Osteocyte (in vitro differentiated cells): ENCODE data around the gene DMXL1. TPM values are rescaled to one million over a fixed set of nuclear protein-coding genes. Genes with fewer than 3 reads are reported as not detected.
"Not testable (repeated sequence)": the region's sequence is repeated elsewhere in the genome, so short reads cannot be mapped to it uniquely, and the experiment has no call there.

Experiments
- DNase-seq: peaks from one replicate; pipeline ENCODE4 v3.0.0; 2021; ENCODE audit warnings: mixed read lengths; ENCODE audit not compliant: unreplicated experiment; ENCODE audit errors: extremely low spot score
- H3K27ac Mint-ChIP-seq: one replicate; pipeline ENCODE4 v1.8.0; 2021; ENCODE audit warnings: mild to moderate bottlenecking, mixed read lengths; ENCODE audit not compliant: unreplicated experiment
- H3K27me3 Mint-ChIP-seq: one replicate; pipeline ENCODE4 v1.8.0; 2021; ENCODE audit warnings: mixed read lengths; ENCODE audit not compliant: unreplicated experiment
- H3K36me3 Mint-ChIP-seq: one replicate; pipeline ENCODE4 v1.8.0; 2021; ENCODE audit warnings: mixed read lengths; ENCODE audit not compliant: unreplicated experiment
- H3K4me1 Mint-ChIP-seq: one replicate; pipeline ENCODE4 v1.8.0; 2021; ENCODE audit warnings: mixed read lengths; ENCODE audit not compliant: unreplicated experiment
- H3K4me3 Mint-ChIP-seq: one replicate; pipeline ENCODE4 v1.8.0; 2021; ENCODE audit warnings: mild to moderate bottlenecking, moderate library complexity, mixed read lengths; ENCODE audit not compliant: unreplicated experiment
- H3K9me3 Mint-ChIP-seq: one replicate; pipeline ENCODE4 v1.8.0; 2021; ENCODE audit warnings: mixed read lengths; ENCODE audit not compliant: unreplicated experiment
- CTCF ChIP-seq: fragments of 200-600 bp; sonication (generic); IDR thresholded peaks from 2 replicates; pipeline ENCODE4 v1.5.0; 2021; ENCODE audit warnings: antibody characterized with exemption, mild to moderate bottlenecking, moderate library complexity
- total RNA-seq: library from RNA; stranded (reverse); gene quantifications from 2 replicates; pipeline ENCODE4 v1.2.1, GENCODE V29; 2021

DMXL1 gene
- total RNA-seq, 1 donor from 2014 or later: 38.2 TPM

- Mint-ChIP-seq H3K9me3 (no peaks in the 10 kb centered on the region), H3K4me1 (no peaks in the 10 kb centered on the region), H3K27me3 (no peaks in the 10 kb centered on the region), H3K4me3 (no peak overlapping the region), H3K27ac (no peak overlapping the region), H3K36me3 (peaks cover 39% of the 10 kb centered on the region)
- TF ChIP-seq CTCF: no peak
- DNase-seq: no peak
Measured at GRCh38 chr5:119105971-119106370, 35.1 kb downstream of the DMXL1 start.

GRCh38 chr5:119112151-119112550 lies 41.3 kb downstream of the DMXL1 start:
- Mint-ChIP-seq H3K9me3 (no peaks in the 10 kb centered on the region), H3K36me3 (peaks cover 42% of the 10 kb centered on the region), H3K4me3 (no peak overlapping the region), H3K27me3 (no peaks in the 10 kb centered on the region), H3K4me1 (no peaks in the 10 kb centered on the region), H3K27ac (no peak overlapping the region)
- TF ChIP-seq CTCF: no peak
- DNase-seq: no peak

- no peak overlapping the region for H3K27ac Mint-ChIP-seq
- H3K9me3 Mint-ChIP-seq: no peaks in the 10 kb centered on the region
- H3K4me3 Mint-ChIP-seq: no peak overlapping the region
- H3K36me3 Mint-ChIP-seq: peaks cover 38% of the 10 kb centered on the region
- no peak for TF ChIP-seq CTCF
- H3K27me3 Mint-ChIP-seq: no peaks in the 10 kb centered on the region
- H3K4me1 Mint-ChIP-seq: no peaks in the 10 kb centered on the region
- DNase-seq: no peak
Measured at GRCh38 chr5:119117237-119117636, 46.4 kb downstream of the DMXL1 start.

DNA sequence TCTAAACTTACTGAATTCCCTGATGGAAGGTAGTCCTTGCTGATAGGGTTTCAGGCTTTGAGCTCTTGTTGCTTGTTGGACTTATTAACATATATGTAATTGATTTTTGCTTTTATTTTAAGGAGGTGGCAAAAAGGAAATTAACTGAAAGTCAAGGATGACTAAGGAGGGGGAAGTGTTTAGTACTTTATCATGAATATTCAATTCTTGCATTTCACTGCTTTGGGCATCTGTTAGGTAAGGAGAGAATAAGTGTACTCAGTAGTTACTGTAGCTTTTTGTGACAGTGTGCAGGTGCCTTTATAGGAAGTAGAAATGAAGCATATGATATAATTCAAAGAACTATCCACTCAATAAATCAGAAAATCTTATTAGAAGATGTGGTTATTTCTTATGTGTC lies 47.1 kb downstream of the DMXL1 start:
- Mint-ChIP-seq H3K9me3 (no peaks in the 10 kb centered on the region), H3K4me3 (no peak overlapping the region), H3K36me3 (peaks cover 40% of the 10 kb centered on the region), H3K27me3 (no peaks in the 10 kb centered on the region), H3K4me1 (no peaks in the 10 kb centered on the region), H3K27ac (peak overlapping the region; percentile 15)
- no peak for DNase-seq
- TF ChIP-seq CTCF: no peak

- Mint-ChIP-seq H3K27me3 (no peaks in the 10 kb centered on the region), H3K9me3 (no peaks in the 10 kb centered on the region), H3K27ac (no peak overlapping the region), H3K36me3 (peaks cover 39% of the 10 kb centered on the region), H3K4me3 (no peak overlapping the region), H3K4me1 (no peaks in the 10 kb centered on the region)
- DNase-seq: no peak
- no peak for TF ChIP-seq CTCF
Measured at GRCh38 chr5:119120893-119121292, 50.0 kb downstream of the DMXL1 start.

DNA sequence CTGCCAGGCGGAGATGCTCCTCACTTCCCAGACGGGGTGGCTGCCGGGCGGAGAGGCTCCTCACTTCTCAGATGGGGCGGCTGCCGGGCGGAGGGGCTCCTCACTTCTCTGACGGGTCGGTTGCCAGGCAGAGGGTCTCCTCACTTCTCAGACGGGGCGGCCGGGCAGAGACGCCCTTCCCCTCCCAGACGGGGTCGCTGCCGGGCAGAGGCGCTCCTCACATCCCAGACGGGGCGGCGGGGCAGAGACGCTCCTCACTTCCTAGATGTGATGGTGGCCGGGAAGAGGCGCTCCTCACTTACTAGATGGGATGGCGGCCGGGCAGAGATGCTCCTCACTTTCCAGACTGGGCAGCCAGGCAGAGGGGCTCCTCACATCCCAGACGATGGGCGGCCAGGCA lies 51.6 kb downstream of the DMXL1 start:
- not testable (repeated sequence) for H3K27me3 Mint-ChIP-seq, H3K4me3 Mint-ChIP-seq, H3K9me3 Mint-ChIP-seq, H3K27ac Mint-ChIP-seq, H3K4me1 Mint-ChIP-seq, DNase-seq
- peaks cover 28% of the 10 kb centered on the region for H3K36me3 Mint-ChIP-seq
